Measurements from ENCODE around the gene ITGA8.

The ITGA8 gene

DNA sequence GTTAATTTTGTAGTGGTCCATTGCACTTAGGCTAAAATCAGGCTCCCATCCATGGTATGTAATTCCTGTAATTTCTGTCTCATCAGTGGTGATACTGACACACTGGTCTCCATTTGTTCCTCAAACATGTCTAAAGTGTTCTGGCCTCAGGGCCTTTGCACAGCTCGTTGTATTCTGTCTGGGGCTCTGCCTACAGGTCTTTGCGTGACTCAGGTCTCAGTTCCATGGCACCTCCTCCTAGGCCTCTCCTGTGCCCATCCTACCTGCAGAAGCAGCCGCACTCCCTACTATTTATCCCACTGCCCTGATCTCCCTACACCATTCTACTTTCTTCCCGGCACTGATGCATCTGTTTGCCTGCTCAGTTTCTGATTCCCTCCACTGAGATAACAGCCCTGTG lies 173.8 kb downstream of the ITGA8 start:
- no peaks in the 10 kb centered on the region for H4K20me1 ChIP-seq (ENCODE audit: insufficient read depth, low read length)
- H3K27ac ChIP-seq (ENCODE audit: low read depth, low read length, poor library complexity, severe bottlenecking) = no peak overlapping the region
- H3K9ac ChIP-seq (ENCODE audit: low read length) = no peak overlapping the region
- H3K4me3 ChIP-seq (ENCODE audit: low read depth, low read length, poor library complexity, severe bottlenecking) = no peak overlapping the region
- H3F3A ChIP-seq (ENCODE audit: insufficient read depth, low read length) = no peaks in the 10 kb centered on the region
- no peaks in the 10 kb centered on the region for H3K9me3 ChIP-seq (ENCODE audit: low read length)
- TF ChIP-seq EZH2 (IDR thresholded peaks at IDR 0.05; ENCODE audit: borderline replicate concordance, low read length) (no peak), CTCF (IDR thresholded peaks at IDR 0.05; ENCODE audit: low read length) (no peak)
- no peaks in the 10 kb centered on the region for H3K9me2 ChIP-seq (ENCODE audit: low read depth, low read length)
- H3K4me1 ChIP-seq (ENCODE audit: insufficient read depth, low read length, severe bottlenecking) = no peaks in the 10 kb centered on the region
- no peaks in the 10 kb centered on the region for H3K27me3 ChIP-seq (ENCODE audit: insufficient read depth, low read length)
- H3K36me3 ChIP-seq (ENCODE audit: insufficient read depth, low read length) = no peaks in the 10 kb centered on the region
- H3K4me2 ChIP-seq (ENCODE audit: low read length) = no peak overlapping the region
- H3K79me2 ChIP-seq (ENCODE audit: insufficient read depth, low read length) = no peaks in the 10 kb centered on the region
- H2AFZ ChIP-seq (ENCODE audit: low read length) = no peak overlapping the region

GRCh38 chr10:15545266-15545665 lies 174.5 kb downstream of the ITGA8 start:
- no peaks in the 10 kb centered on the region for H3K36me3 ChIP-seq (ENCODE audit: insufficient read depth, low read length)
- H2AFZ ChIP-seq (ENCODE audit: low read length) = no peak overlapping the region
- H3K4me2 ChIP-seq (ENCODE audit: low read length) = no peak overlapping the region
- no peaks in the 10 kb centered on the region for H3K27me3 ChIP-seq (ENCODE audit: insufficient read depth, low read length)
- no peaks in the 10 kb centered on the region for H3K4me1 ChIP-seq (ENCODE audit: insufficient read depth, low read length, severe bottlenecking)
- H3K27ac ChIP-seq (ENCODE audit: low read depth, low read length, poor library complexity, severe bottlenecking) = no peak overlapping the region
- TF ChIP-seq CTCF (IDR thresholded peaks at IDR 0.05; ENCODE audit: low read length) = no peak
- no peak for TF ChIP-seq EZH2 (IDR thresholded peaks at IDR 0.05; ENCODE audit: borderline replicate concordance, low read length)
- no peaks in the 10 kb centered on the region for H4K20me1 ChIP-seq (ENCODE audit: insufficient read depth, low read length)
- no peaks in the 10 kb centered on the region for H3K9me2 ChIP-seq (ENCODE audit: low read depth, low read length)
- H3K9ac ChIP-seq (ENCODE audit: low read length) = no peak overlapping the region
- H3K9me3 ChIP-seq (ENCODE audit: low read length) = no peaks in the 10 kb centered on the region
- H3F3A ChIP-seq (ENCODE audit: insufficient read depth, low read length) = no peaks in the 10 kb centered on the region
- H3K4me3 ChIP-seq (ENCODE audit: low read depth, low read length, poor library complexity, severe bottlenecking) = no peak overlapping the region
- no peaks in the 10 kb centered on the region for H3K79me2 ChIP-seq (ENCODE audit: insufficient read depth, low read length)

- no peaks in the 10 kb centered on the region for H3K27me3 ChIP-seq (ENCODE audit: insufficient read depth, low read length)
- no peaks in the 10 kb centered on the region for H4K20me1 ChIP-seq (ENCODE audit: insufficient read depth, low read length)
- no peaks in the 10 kb centered on the region for H3K4me1 ChIP-seq (ENCODE audit: insufficient read depth, low read length, severe bottlenecking)
- no peaks in the 10 kb centered on the region for H3F3A ChIP-seq (ENCODE audit: insufficient read depth, low read length)
- no peaks in the 10 kb centered on the region for H3K36me3 ChIP-seq (ENCODE audit: insufficient read depth, low read length)
- H3K4me3 ChIP-seq (ENCODE audit: low read depth, low read length, poor library complexity, severe bottlenecking) = no peak overlapping the region
- no peaks in the 10 kb centered on the region for H3K9me2 ChIP-seq (ENCODE audit: low read depth, low read length)
- H3K9ac ChIP-seq (ENCODE audit: low read length) = no peak overlapping the region
- H3K79me2 ChIP-seq (ENCODE audit: insufficient read depth, low read length) = no peaks in the 10 kb centered on the region
- no peak overlapping the region for H2AFZ ChIP-seq (ENCODE audit: low read length)
- H3K9me3 ChIP-seq (ENCODE audit: low read length) = no peaks in the 10 kb centered on the region
- H3K27ac ChIP-seq (ENCODE audit: low read depth, low read length, poor library complexity, severe bottlenecking) = no peak overlapping the region
- TF ChIP-seq EZH2 (IDR thresholded peaks at IDR 0.05; ENCODE audit: borderline replicate concordance, low read length) = no peak
- TF ChIP-seq CTCF (IDR thresholded peaks at IDR 0.05; ENCODE audit: low read length) = no peak
- no peak overlapping the region for H3K4me2 ChIP-seq (ENCODE audit: low read length)
These were observed 175.7 kb downstream of the ITGA8 start for GRCh38 chr10:15543994-15544393.

Data from OCI-LY1 (cell line).